OCI-LY3 (cell line): Measurements from ENCODE around the gene MUC20.
"Not testable (repeated sequence)": the region's sequence is repeated elsewhere in the genome, so short reads cannot be mapped to it uniquely, and the experiment has no call there.

Source experiments
- EZH2phosphoT487 ChIP-seq: fragments of 200-600 bp; shearing (Covaris generic); IDR thresholded peaks from 2 replicates; pipeline ENCODE4 v1.6.1; 2018; ENCODE audit warnings: antibody characterized with exemption, mixed run types, low read depth
- TF ChIP-seq, protein P1 (sequence below): fragments of 200-600, 300-600 bp; sonication (generic); IDR thresholded peaks from 2 replicates; pipeline ENCODE4 v1.5.1; 2014; ENCODE audit warnings: antibody characterized with exemption, low read length, low read depth

DNA sequence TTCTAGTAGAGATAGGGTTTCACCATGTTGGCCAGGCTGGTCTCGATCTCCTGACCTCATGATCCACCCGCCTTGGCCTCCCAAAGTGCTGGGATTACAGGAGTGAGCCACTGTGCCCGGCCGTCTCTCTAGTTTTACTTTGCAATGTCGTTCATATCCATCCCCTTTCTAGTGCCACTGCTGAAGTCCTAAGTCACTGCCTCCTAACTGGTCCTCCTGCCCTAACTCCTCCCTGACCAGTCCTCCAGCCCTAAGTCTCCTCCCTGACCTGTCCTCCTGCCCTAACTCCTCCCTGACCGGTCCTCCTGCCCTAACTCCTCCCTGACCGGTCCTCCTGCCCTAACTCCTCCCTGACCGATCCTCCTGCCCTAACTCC, 8.3 kb upstream of the MUC20 start:
- TF ChIP-seq, protein P1, sequence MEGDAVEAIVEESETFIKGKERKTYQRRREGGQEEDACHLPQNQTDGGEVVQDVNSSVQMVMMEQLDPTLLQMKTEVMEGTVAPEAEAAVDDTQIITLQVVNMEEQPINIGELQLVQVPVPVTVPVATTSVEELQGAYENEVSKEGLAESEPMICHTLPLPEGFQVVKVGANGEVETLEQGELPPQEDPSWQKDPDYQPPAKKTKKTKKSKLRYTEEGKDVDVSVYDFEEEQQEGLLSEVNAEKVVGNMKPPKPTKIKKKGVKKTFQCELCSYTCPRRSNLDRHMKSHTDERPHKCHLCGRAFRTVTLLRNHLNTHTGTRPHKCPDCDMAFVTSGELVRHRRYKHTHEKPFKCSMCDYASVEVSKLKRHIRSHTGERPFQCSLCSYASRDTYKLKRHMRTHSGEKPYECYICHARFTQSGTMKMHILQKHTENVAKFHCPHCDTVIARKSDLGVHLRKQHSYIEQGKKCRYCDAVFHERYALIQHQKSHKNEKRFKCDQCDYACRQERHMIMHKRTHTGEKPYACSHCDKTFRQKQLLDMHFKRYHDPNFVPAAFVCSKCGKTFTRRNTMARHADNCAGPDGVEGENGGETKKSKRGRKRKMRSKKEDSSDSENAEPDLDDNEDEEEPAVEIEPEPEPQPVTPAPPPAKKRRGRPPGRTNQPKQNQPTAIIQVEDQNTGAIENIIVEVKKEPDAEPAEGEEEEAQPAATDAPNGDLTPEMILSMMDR, result not testable (repeated sequence)
- not testable (repeated sequence) for TF ChIP-seq EZH2phosphoT487
